Measurements from ENCODE around the gene STRAP. TPM values are rescaled to one million over a fixed set of nuclear protein-coding genes. Genes with fewer than 3 reads are reported as not detected.

Gene STRAP
- total and polyA plus RNA-seq, 9 of the 15 experiments (the other 6 are each of a cell fraction or from before 2014, with no cell fraction given): 58.5 to 134 (median 89.5) TPM

DNA sequence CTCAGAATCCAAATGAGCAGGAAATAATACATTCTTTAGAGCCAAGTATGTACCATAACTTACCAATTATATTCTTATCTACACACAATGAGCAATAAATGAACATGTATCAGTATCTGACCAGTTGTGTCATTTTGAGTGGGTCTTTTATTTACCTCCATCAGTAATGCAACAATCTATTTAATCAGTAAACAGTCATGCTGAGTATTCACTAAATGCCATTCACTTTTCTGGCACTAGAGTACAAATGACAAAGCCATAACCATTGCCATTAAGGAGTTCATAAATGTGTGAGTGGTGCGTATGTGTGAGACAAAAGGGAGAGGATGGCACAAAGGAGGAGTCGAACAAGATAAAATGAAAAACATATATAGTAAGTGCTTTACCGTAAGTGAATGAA is 1.5 kb upstream of the STRAP start:
- DNase-seq (ENCODE audit: extremely low read depth in 1 of 4, low spot score in 3 of 4) (no peak), FAIRE-seq (no peak), ATAC-seq (no peak)
- H3K9me1 ChIP-seq (ENCODE audit: control insufficient read depth, insufficient read depth, low read length): no peaks in the 10 kb centered on the region
- H4K20me1 ChIP-seq (replicated peaks; ENCODE audit: control insufficient read depth, insufficient read depth, low read length): no peaks in the 10 kb centered on the region
- H3K27ac ChIP-seq (ENCODE audit: extremely low read depth, low read depth, low read length): no peak overlapping the region
- no peak overlapping the region for H2AFZ ChIP-seq (ENCODE audit: low read depth, low read length)
- no peaks in the 10 kb centered on the region; a peak in 2 of 5 replicates for H3K4me1 ChIP-seq (replicated peaks in 1 of 2; ENCODE audit: control insufficient read depth in 2 of 2, insufficient read depth in 2 of 2, low read length in 2 of 2)
- in situ Hi-C loops (cut with MboI): loop anchor here (25.0 kb wide), 1 partner anchor 1068 kb away; the partner anchor contains the start of genes C12orf60, SMCO3 and WBP11
- H3K4me3 ChIP-seq: no peak overlapping the region
- TF ChIP-seq, protein P1, sequence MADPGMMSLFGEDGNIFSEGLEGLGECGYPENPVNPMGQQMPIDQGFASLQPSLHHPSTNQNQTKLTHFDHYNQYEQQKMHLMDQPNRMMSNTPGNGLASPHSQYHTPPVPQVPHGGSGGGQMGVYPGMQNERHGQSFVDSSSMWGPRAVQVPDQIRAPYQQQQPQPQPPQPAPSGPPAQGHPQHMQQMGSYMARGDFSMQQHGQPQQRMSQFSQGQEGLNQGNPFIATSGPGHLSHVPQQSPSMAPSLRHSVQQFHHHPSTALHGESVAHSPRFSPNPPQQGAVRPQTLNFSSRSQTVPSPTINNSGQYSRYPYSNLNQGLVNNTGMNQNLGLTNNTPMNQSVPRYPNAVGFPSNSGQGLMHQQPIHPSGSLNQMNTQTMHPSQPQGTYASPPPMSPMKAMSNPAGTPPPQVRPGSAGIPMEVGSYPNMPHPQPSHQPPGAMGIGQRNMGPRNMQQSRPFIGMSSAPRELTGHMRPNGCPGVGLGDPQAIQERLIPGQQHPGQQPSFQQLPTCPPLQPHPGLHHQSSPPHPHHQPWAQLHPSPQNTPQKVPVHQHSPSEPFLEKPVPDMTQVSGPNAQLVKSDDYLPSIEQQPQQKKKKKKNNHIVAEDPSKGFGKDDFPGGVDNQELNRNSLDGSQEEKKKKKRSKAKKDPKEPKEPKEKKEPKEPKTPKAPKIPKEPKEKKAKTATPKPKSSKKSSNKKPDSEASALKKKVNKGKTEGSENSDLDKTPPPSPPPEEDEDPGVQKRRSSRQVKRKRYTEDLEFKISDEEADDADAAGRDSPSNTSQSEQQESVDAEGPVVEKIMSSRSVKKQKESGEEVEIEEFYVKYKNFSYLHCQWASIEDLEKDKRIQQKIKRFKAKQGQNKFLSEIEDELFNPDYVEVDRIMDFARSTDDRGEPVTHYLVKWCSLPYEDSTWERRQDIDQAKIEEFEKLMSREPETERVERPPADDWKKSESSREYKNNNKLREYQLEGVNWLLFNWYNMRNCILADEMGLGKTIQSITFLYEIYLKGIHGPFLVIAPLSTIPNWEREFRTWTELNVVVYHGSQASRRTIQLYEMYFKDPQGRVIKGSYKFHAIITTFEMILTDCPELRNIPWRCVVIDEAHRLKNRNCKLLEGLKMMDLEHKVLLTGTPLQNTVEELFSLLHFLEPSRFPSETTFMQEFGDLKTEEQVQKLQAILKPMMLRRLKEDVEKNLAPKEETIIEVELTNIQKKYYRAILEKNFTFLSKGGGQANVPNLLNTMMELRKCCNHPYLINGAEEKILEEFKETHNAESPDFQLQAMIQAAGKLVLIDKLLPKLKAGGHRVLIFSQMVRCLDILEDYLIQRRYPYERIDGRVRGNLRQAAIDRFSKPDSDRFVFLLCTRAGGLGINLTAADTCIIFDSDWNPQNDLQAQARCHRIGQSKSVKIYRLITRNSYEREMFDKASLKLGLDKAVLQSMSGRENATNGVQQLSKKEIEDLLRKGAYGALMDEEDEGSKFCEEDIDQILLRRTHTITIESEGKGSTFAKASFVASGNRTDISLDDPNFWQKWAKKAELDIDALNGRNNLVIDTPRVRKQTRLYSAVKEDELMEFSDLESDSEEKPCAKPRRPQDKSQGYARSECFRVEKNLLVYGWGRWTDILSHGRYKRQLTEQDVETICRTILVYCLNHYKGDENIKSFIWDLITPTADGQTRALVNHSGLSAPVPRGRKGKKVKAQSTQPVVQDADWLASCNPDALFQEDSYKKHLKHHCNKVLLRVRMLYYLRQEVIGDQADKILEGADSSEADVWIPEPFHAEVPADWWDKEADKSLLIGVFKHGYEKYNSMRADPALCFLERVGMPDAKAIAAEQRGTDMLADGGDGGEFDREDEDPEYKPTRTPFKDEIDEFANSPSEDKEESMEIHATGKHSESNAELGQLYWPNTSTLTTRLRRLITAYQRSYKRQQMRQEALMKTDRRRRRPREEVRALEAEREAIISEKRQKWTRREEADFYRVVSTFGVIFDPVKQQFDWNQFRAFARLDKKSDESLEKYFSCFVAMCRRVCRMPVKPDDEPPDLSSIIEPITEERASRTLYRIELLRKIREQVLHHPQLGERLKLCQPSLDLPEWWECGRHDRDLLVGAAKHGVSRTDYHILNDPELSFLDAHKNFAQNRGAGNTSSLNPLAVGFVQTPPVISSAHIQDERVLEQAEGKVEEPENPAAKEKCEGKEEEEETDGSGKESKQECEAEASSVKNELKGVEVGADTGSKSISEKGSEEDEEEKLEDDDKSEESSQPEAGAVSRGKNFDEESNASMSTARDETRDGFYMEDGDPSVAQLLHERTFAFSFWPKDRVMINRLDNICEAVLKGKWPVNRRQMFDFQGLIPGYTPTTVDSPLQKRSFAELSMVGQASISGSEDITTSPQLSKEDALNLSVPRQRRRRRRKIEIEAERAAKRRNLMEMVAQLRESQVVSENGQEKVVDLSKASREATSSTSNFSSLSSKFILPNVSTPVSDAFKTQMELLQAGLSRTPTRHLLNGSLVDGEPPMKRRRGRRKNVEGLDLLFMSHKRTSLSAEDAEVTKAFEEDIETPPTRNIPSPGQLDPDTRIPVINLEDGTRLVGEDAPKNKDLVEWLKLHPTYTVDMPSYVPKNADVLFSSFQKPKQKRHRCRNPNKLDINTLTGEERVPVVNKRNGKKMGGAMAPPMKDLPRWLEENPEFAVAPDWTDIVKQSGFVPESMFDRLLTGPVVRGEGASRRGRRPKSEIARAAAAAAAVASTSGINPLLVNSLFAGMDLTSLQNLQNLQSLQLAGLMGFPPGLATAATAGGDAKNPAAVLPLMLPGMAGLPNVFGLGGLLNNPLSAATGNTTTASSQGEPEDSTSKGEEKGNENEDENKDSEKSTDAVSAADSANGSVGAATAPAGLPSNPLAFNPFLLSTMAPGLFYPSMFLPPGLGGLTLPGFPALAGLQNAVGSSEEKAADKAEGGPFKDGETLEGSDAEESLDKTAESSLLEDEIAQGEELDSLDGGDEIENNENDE (IDR thresholded peaks at IDR 0.05; ENCODE audit: low read depth, low read length): no peak
- TF ChIP-seq IRF2 (CRISPR knock-in tag; IDR thresholded peaks at IDR 0.05) (no peak), NFATC3 (IDR thresholded peaks at IDR 0.05) (no peak), ZC3H4 (CRISPR knock-in tag; IDR thresholded peaks at IDR 0.05; ENCODE audit: borderline replicate concordance) (no peak)
- TF ChIP-seq, protein P2, sequence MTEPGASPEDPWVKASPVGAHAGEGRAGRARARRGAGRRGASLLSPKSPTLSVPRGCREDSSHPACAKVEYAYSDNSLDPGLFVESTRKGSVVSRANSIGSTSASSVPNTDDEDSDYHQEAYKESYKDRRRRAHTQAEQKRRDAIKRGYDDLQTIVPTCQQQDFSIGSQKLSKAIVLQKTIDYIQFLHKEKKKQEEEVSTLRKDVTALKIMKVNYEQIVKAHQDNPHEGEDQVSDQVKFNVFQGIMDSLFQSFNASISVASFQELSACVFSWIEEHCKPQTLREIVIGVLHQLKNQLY (CRISPR knock-in tag; conservative IDR thresholded peaks at IDR 0.05): no peak
- H3K79me2 ChIP-seq (ENCODE audit: control insufficient read depth, insufficient read depth, low read length): peaks cover 36% of the 10 kb centered on the region
- peaks cover 13% of the 10 kb centered on the region; the same call in 2 of the 3 replicates for H3K36me3 ChIP-seq (ENCODE audit: control insufficient read depth, insufficient read depth, low read length)
- CTCF ChIA-PET (ENCODE audit: low intra/inter-chr PET ratio): no interaction called here
- POLR2A ChIA-PET: no interaction called here
- BruUV-seq (replicated peaks): no TSS peak
- H3K9ac ChIP-seq (ENCODE audit: insufficient read depth in 1 of 2, low read depth in 2 of 2, low read length in 2 of 2): no peak overlapping the region
- intact Hi-C loops (cut with micrococcal nuclease): loop anchor here (10.0 kb wide), 1 partner anchor 536 kb away; no protein-coding TSS in a partner anchor
- 83% methylated on average over 3 of the region's 3 CpGs for WGBS (ENCODE audit: insufficient coverage, low coverage, missing lambda C conversion rate)
- 0 out of 2 replicates have a peak overlapping the region, but pooled peaks have one; percentile 3 for H3K4me2 ChIP-seq (ENCODE audit: insufficient read depth, low read length)
- no peaks in the 10 kb centered on the region for H3K9me3 ChIP-seq (replicated peaks; ENCODE audit: control insufficient read depth, insufficient read depth, low read depth, low read length)
- no peaks in the 10 kb centered on the region for H3K27me3 ChIP-seq (ENCODE audit: control insufficient read depth in 2 of 2, insufficient read depth in 2 of 2, low read length in 2 of 2)
